GM12878 (cell line): Measurements from ENCODE around the gene QSOX1.

Experiments used
- CBFB ChIP-seq: IDR thresholded peaks from 2 replicates; pipeline ENCODE4 v1.6.1; 2016; ENCODE audit warnings: antibody characterized with exemption, low read depth
- CREB1 ChIP-seq: IDR thresholded peaks from 2 replicates; pipeline ENCODE4 v1.6.1; 2012; ENCODE audit warnings: low read depth, mild to moderate bottlenecking, inconsistent platforms
- CTCF ChIP-seq, 3 experiments: IDR thresholded peaks in 2 of 3; conservative IDR thresholded peaks in 1 of 3; 2 replicates each; pipeline ENCODE4 v1.5.1; 2011; ENCODE audit warnings: low read depth in 3 of 3, low read length in 3 of 3, mild to moderate bottlenecking in 3 of 3, control low read depth in 2 of 3, moderate library complexity in 2 of 3, inconsistent platforms in 1 of 3, mixed read lengths in 1 of 3; ENCODE audit not compliant: control insufficient read depth in 2 of 3, insufficient read depth in 1 of 3; ENCODE audit errors: extremely low read depth in 1 of 3
- FOXK2 ChIP-seq: fragments of 450-650 bp; IDR thresholded peaks from 2 replicates; pipeline ENCODE4 v1.6.1; 2017; ENCODE audit warnings: mild to moderate bottlenecking, moderate library complexity
- JUND ChIP-seq: IDR thresholded peaks from 2 replicates; pipeline ENCODE4 v1.6.1; 2012; ENCODE audit warnings: low read depth, mild to moderate bottlenecking, low read length, improper control_type of control experiment, moderate library complexity
- NR2C1 ChIP-seq: fragments of 450-650 bp; IDR thresholded peaks from 2 replicates; pipeline ENCODE4 v1.6.1; 2017; ENCODE audit warnings: antibody characterized with exemption, mild to moderate bottlenecking, moderate library complexity
- POLR2AphosphoS5 ChIP-seq: IDR thresholded peaks from 2 replicates; pipeline ENCODE4 v1.6.1; 2011; ENCODE audit warnings: mild to moderate bottlenecking, low read length, inconsistent platforms
- PRDM15 ChIP-seq: fragments of 450-650 bp; formaldehyde crosslinking; IDR thresholded peaks from 2 replicates; pipeline ENCODE4 v1.4.0; 2020; ENCODE audit warnings: mild to moderate bottlenecking, moderate library complexity
- SP1 ChIP-seq: IDR thresholded peaks from one replicate; pipeline ENCODE4 v1.6.1; 2011; ENCODE audit warnings: low read depth, low read length
- SUZ12 ChIP-seq: fragments of 200-600 bp; sonication (generic); IDR thresholded peaks from one replicate; pipeline ENCODE4 v1.6.1; 2018; ENCODE audit warnings: antibody characterized with exemption, mild to moderate bottlenecking; ENCODE audit not compliant: unreplicated experiment

GRCh38 chr1:180178511-180179161 lies 24.0 kb downstream of the QSOX1 start:
- no peak for TF ChIP-seq CREB1
- no peak for TF ChIP-seq SP1
- TF ChIP-seq SUZ12, result no peak
- TF ChIP-seq FOXK2, result no peak
- peak; percentile 97 to 99 (median 98) for TF ChIP-seq CTCF (IDR thresholded peaks at IDR 0.05 in 2 of 3, conservative IDR thresholded peaks at IDR 0.05 in 1 of 3; ENCODE audit: control insufficient read depth in 2 of 3, extremely low read depth in 1 of 3, insufficient read depth in 1 of 3, low read depth in 3 of 3, low read length in 3 of 3)
- no peak for TF ChIP-seq POLR2AphosphoS5
- no peak for TF ChIP-seq NR2C1
- TF ChIP-seq CBFB, result no peak
- TF ChIP-seq PRDM15 (CRISPR knock-in tag), result no peak
- no peak for TF ChIP-seq JUND
